AG09309 (cell line): ENCODE measurements around the gene PAX1.

ENCODE experiments used
- DNase-seq: peaks from one replicate; pipeline ENCODE4 v3.0.0-alpha.2; 2010; ENCODE audit warnings: low read depth
- H3K4me3 ChIP-seq: 2 replicates; pipeline ENCODE4 v1.5.1; 2011; ENCODE audit warnings: mild to moderate bottlenecking, low read depth, low read length, moderate library complexity; ENCODE audit not compliant: control insufficient read depth
- CTCF ChIP-seq: IDR thresholded peaks from 2 replicates; pipeline ENCODE4 v1.5.1; 2011; ENCODE audit warnings: mild to moderate bottlenecking, low read depth, low read length, inconsistent platforms; ENCODE audit not compliant: insufficient read depth, control insufficient read depth; ENCODE audit errors: missing control alignments

PAX1 gene

DNA sequence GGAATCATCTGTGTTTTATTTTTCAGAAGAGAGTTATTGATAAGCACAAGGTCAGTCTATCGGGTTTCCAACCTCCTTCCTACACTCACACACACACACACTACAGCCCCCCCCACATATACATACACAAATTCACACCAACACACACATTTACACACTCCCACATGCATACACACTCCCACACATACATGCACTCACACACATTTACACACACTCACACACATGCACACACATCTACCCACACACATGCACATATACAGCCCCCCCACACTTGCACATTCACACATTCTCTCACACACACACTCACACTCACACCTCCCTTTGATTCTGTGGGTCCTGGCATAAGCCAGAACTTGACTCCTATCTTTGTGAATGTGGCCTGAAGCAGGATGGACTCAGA is 34.5 kb upstream of the PAX1 start:
- DNase-seq = no peak
- H3K4me3 ChIP-seq = no peak overlapping the region
- TF ChIP-seq CTCF = no peak

DNA sequence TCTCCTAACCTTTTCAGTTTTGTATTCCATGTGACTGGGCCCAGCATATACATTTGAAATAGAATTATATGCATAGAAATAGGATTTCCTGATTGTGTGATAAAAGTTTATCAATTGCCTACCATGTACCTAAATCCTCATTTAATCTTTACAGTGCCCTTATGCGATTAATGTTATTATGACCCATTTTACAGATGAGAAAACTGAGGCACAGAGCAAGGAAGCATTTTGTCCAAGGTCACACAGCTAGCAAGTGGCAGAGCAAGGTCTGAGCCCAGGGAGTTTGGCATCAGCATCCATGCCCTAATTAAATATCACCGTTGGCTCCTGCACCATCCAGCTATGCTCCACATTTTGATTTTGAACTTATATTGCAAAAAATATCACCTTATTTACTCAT is 28.2 kb upstream of the PAX1 start:
- no peak overlapping the region for H3K4me3 ChIP-seq
- TF ChIP-seq CTCF = no peak
- no peak for DNase-seq

DNA sequence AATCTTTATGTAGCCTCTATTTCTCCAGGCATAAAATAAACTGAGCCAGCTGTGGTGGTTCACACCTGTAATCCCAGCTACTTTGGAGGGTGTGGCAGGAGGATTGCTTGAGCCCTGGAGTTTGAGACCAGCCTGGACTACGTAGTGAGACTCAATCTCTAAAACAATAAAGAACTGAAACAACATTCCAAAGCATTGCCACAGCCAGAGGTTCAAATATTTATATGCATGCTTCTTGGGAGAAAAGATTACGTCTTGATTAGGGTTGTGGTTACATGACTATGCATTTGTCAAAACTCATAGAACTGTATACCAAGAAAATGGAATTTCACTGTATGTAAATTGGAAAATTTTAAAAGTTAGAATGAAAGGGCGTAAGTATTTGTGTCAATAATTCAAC is 27.7 kb upstream of the PAX1 start:
- no peak for TF ChIP-seq CTCF
- no peak for DNase-seq
- H3K4me3 ChIP-seq = no peak overlapping the region

- no peak for DNase-seq
- no peak overlapping the region for H3K4me3 ChIP-seq
- no peak for TF ChIP-seq CTCF
Observed at GRCh38 chr20:21681234-21681921, 24.1 kb upstream of the PAX1 start.

DNA sequence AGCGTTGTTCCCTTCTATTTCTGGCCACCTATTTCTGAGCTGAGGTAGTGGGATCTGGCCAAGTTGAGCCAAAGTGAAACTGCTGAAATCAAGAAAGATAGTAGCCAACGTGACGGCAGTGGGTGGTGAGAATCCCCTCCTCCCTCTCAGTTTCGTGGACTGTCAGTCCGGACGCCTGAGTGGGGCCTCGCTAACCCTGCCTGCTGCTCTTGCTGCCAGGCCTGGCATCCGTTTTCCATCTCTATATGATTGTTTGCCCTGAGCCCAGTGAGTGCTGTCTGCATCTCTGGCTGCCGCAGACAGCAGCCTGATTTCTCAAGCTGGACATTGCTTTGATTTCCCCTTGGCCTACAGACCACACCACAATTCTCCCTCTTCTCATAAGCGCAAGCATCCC is 23.5 kb upstream of the PAX1 start:
- no peak for TF ChIP-seq CTCF

DNA sequence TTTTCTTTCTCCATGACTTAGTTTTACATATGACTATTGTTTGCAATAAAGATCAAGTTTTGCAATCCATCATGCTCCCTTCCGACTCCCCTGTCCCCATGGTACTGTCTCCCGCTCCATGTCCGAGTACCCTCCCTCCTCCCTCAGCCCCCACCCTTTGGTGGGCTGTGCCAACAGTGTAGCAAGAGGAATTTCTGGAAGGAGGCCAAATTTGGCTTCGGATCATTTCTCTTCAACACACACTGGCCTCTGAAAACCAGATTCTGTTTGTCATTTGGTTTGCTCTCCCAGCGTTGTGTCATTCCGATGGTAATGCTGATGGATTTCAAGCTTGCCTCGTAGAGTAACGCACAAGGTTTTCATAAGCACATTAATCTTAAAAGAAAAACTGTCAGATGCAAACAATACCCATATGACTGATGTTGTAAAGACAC is 22.9 kb upstream of the PAX1 start:
- no peak for DNase-seq
- H3K4me3 ChIP-seq = no peak overlapping the region
- no peak for TF ChIP-seq CTCF

More for the DNA sequence above, 23.5 kb upstream of the PAX1 start:
- DNase-seq = no peak
- no peak overlapping the region for H3K4me3 ChIP-seq
